Cardiac fibroblast (primary cell): ENCODE measurements around the gene HDHD3.

Source experiments
- DNase-seq, 2 donors: peaks; one replicate each; pipeline versions ENCODE4 v3.0.0 to v3.0.0-alpha.2; 2010; ENCODE audit warnings: low read depth in 2 of 2
- H3K4me3 ChIP-seq, 2 donors: replicated peaks in 1 of 2; 1 replicate in 1 of 2; 2 replicates in 1 of 2; pipeline ENCODE4 v1.5.1; 2011; ENCODE audit warnings: low read depth in 2 of 2, low read length in 2 of 2, mild to moderate bottlenecking in 2 of 2, moderate library complexity in 1 of 2
- TF ChIP-seq, protein P1 (sequence below): IDR thresholded peaks from one replicate; pipeline ENCODE4 v1.5.1; 2011; ENCODE audit warnings: low read depth, mild to moderate bottlenecking, low read length, inconsistent platforms

The HDHD3 gene

DNA sequence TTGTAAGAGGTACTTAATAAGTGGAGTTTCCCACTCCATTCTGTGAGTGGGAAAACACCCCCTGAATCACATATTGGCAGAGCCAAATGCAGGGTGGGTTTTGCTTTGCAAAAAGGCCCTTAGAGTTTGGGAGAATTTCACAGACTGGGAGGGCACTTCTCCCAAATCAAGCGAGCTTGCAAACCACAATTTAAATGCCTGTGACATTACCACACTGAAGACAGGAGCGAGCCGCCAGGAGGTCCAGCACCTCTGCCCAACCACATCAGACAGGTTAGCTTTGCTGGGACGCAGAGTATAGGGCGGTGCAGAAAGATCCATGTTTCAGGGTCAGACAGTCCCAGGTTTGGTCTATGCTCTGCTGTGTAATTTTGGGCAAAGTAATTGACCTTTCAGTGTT is 22.0 kb upstream of the HDHD3 start:
- TF ChIP-seq, protein P1, sequence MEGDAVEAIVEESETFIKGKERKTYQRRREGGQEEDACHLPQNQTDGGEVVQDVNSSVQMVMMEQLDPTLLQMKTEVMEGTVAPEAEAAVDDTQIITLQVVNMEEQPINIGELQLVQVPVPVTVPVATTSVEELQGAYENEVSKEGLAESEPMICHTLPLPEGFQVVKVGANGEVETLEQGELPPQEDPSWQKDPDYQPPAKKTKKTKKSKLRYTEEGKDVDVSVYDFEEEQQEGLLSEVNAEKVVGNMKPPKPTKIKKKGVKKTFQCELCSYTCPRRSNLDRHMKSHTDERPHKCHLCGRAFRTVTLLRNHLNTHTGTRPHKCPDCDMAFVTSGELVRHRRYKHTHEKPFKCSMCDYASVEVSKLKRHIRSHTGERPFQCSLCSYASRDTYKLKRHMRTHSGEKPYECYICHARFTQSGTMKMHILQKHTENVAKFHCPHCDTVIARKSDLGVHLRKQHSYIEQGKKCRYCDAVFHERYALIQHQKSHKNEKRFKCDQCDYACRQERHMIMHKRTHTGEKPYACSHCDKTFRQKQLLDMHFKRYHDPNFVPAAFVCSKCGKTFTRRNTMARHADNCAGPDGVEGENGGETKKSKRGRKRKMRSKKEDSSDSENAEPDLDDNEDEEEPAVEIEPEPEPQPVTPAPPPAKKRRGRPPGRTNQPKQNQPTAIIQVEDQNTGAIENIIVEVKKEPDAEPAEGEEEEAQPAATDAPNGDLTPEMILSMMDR, result no peak
- no peak overlapping the region for H3K4me3 ChIP-seq
- DNase-seq, result peak in 1 of 2 donors; percentile 10

DNA sequence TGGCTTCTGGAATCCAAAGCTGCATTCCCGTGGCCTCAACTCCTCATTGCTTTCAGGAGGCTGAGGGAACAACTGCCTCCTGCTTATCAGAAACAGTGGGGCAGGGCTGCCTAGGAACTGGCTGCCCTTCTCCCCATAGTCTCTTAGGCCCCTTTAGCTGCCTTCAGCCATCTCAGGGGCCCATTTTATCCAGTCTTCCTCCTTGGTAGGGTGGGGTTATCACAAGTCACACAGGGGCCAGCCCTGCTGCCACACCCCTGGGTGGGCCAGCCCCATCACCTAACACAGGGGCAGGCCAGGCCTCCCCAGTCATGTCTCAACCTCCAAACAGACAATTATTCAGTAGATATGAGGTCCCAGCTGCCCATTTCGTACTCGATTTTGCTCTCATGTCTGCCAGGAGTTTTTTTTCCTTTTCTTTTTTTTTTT is 20.4 kb upstream of the HDHD3 start:
- DNase-seq, result no peak
- TF ChIP-seq, protein P1, result no peak
- H3K4me3 ChIP-seq, result no peak overlapping the region

DNA sequence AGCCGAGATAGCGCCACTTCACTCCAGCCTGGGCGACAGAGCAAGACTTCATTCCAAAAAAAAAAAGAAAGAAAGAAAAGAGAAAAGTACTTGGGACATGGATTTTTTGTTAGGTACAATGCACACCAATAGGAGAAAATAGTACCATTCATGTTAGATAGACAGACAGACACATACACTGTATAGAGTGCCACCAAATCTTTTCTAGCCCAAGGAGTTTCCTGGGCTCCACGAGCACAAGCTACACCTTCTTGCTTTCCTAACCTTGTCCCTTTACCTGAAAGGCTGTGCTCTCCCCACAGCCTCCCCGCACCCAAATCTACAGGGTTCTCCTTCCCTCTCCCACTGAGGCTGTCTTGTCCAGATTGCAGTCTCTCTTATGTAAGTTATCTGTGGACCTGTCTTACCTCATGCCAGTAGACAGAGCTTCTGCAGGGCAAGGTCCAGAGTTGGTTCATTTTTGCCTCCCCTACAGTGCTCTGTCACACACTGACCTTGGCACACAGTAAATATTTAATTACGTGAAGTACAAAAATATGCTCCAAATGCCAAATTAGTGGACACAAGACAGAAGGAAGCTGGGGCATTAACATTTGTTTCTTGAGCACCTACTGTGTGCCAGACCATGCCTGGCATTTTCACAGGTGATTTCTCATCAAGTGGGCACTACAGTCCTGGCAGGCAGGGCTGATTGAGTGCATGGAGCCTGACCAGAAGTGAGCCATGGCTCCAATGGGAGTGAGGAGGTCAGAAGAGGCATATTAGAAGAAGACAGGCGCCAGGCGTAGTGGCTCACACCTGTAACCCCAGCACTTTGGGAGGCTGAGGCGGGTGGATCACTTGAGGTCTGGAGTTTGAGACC is 18.4 kb upstream of the HDHD3 start:
- H3K4me3 ChIP-seq, result no peak overlapping the region
- TF ChIP-seq, protein P1, result no peak
- no peak for DNase-seq

DNA sequence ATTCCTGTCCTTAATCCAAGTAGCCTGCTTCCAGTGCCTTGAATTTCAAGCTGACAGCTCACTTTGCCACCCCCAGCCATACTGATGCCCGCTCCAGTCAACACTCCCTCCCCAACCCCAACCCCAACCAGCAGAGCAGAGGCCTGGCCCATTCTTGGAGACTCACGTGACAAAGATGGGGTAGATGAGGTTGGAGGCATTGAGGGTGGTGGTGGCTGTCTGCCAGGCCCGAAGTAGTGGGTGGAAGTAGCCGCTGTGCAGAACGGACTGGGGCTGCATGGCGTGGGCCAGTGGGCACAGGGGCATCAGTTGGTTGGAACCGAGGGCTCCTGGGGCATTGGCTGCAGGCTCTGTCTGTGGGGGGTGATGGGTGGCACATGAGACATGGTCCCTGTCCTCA is 16.5 kb upstream of the HDHD3 start:
- H3K4me3 ChIP-seq, result no peak overlapping the region
- TF ChIP-seq, protein P1, result no peak
- DNase-seq, result no peak

DNA sequence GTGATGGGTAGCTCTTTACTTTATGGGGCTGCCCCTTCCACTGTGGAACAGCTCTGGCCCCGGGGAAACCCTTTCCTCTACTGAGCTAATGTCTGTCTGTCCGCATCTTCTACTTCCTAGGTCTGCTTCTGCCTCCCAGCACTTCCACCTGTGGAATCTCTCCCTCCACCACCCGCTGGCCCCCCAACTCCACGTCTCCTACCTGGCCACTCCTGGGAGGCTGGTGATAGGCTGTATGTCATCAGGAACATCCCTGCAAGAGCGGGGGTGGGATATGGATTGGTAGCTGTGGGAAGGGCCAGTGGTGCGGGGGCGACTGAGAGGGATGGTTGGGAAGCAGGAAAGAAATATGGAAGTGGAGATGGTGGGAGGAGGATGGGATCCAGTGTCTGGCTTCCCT is 15.1 kb upstream of the HDHD3 start:
- H3K4me3 ChIP-seq, result no peak overlapping the region
- no peak for DNase-seq
- TF ChIP-seq, protein P1, result no peak

DNA sequence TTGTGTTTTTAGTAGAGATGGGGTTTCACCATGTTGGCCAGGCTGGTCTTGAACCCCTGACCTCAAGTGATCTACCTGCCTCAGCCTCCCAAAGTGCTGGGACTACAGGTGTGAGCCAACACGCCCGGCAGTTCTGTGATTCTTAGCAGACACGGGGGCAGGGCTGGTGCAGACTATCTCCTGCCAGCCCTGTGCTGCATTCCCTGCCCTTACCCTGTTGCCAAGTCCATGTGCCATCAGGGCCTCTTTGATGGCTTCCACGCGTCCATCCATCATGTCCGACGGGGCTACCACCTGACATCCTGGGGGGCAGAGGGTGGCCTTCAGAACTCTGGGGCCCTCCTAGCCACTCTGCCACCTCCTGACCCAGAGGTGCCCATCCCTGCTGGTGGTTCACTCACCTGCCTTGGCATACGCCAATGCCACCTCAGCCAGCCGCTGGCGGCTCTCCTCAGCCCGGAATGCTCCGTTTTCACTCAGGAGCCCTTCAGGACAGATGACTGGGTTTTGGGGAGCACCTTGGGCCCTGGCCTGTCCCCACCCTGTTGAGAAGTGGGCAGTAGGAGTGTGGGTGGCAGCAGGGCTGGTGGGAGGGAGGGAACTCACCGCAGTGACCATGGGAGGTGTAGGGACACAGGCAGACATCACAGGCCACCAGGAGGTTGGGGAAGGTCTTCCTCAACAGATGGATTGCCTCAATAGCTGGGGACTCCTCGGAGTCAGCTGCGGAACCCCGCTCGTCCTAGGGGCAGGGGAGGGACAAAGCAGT is 13.6 kb upstream of the HDHD3 start:
- TF ChIP-seq, protein P1, result no peak
- no peak overlapping the region for H3K4me3 ChIP-seq
- DNase-seq, result no peak
